ENCODE data around the gene PLCB1. TPM values are rescaled to one million over a fixed set of nuclear protein-coding genes. Genes with fewer than 3 reads are reported as not detected.

Gene PLCB1
- total RNA-seq, 1 donor from 2014 or later = 6.3 TPM

DNA sequence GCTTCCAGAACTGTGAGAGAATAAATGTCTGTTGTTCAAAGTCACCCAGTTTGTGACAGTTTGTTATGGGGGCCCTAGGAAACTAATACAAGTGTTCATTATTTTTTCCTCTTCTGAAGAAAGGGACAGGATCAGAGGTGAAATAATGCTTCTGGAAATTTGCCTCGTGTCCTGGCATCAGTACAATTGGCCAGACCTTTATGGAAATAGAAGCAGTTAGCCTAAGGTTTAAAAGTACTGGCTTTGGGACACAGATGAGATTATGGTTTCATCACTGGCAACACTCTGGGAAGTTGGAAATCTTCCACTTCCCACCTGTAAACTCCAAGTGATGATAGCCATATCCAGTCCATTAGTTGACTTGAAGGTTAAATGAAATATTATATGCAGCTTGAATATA is 88.7 kb downstream of the PLCB1 start:
- H3K9me3 ChIP-seq = no peaks in the 10 kb centered on the region
- no peak for DNase-seq
- intact Hi-C loops (cut with DNase I) = no loop called here
- no peak for ATAC-seq
- no peaks in the 10 kb centered on the region for H3K27me3 ChIP-seq (ENCODE audit: low read depth)
- H3K4me3 ChIP-seq = no peak overlapping the region
- no peak for TF ChIP-seq CTCF (IDR thresholded peaks at IDR 0.05)
- no peaks in the 10 kb centered on the region for H3K36me3 ChIP-seq
- H3K4me1 ChIP-seq = no peaks in the 10 kb centered on the region
- no peak overlapping the region for H3K27ac ChIP-seq

GRCh38 chr20:8221887-8222419 is 89.9 kb downstream of the PLCB1 start:
- Histone ChIP-seq H3K27me3 (ENCODE audit: low read depth) (no peaks in the 10 kb centered on the region), H3K9me3 (no peaks in the 10 kb centered on the region), H3K4me1 (no peaks in the 10 kb centered on the region), H3K27ac (no peak overlapping the region), H3K4me3 (no peak overlapping the region), H3K36me3 (no peaks in the 10 kb centered on the region)
- ATAC-seq (no peak), DNase-seq (no peak)
- intact Hi-C loops (cut with DNase I) = no loop called here
- no peak for TF ChIP-seq CTCF (IDR thresholded peaks at IDR 0.05)

GRCh38 chr20:8223091-8223870 is 91.2 kb downstream of the PLCB1 start:
- Histone ChIP-seq H3K36me3 (no peaks in the 10 kb centered on the region), H3K9me3 (no peaks in the 10 kb centered on the region), H3K27me3 (ENCODE audit: low read depth) (no peaks in the 10 kb centered on the region), H3K4me1 (no peaks in the 10 kb centered on the region), H3K4me3 (no peak overlapping the region), H3K27ac (no peak overlapping the region)
- DNase-seq = no peak
- TF ChIP-seq CTCF (IDR thresholded peaks at IDR 0.05) = no peak
- intact Hi-C loops (cut with DNase I) = no loop called here
- ATAC-seq = no peak

DNA sequence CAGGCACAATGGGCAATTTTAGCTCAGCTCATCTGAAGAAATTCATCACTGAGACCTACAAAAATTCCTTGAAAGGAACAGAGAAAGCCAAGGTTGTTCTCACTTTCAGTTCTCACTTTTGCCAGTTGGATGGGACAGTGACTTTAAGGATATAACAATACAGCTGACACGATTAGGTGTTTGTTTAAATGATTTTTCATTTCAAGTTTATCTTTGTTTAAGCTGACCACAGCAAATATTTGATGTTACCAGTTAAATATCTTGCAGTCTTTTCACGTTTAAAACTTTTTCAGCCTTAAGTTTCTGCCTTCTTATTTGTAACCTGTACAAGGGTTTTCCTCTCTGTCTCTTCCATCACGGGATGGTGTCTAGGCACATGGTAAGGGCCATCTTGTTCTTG is 93.6 kb downstream of the PLCB1 start:
- Histone ChIP-seq H3K27me3 (ENCODE audit: low read depth) (no peaks in the 10 kb centered on the region), H3K9me3 (no peaks in the 10 kb centered on the region), H3K4me3 (no peak overlapping the region), H3K36me3 (no peaks in the 10 kb centered on the region), H3K4me1 (no peaks in the 10 kb centered on the region), H3K27ac (no peak overlapping the region)
- TF ChIP-seq CTCF (IDR thresholded peaks at IDR 0.05) = no peak
- intact Hi-C loops (cut with DNase I) = no loop called here
- ATAC-seq = no peak
- no peak for DNase-seq

DNA sequence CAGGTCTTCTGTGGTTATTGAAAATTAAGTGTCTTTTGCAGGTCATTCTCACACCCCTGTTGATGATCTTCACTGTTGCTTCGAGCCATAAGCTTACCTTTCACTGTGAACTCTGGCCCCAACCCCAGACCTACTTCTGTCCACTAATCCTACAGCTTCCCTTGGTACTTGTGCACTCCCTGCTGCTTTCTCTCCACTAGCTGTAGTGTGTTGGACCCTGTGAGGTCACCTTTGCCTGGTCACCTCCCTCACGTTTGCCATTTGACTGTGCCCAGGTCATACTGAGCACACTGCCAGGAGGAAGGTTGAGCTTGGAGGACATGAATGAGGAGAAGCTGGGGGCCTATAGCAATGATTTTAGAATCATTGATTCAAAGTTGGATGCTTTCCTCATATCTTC is 94.0 kb downstream of the PLCB1 start:
- ATAC-seq (no peak), DNase-seq (no peak)
- H3K27me3 ChIP-seq (ENCODE audit: low read depth) = no peaks in the 10 kb centered on the region
- no peaks in the 10 kb centered on the region for H3K9me3 ChIP-seq
- no peak overlapping the region for H3K27ac ChIP-seq
- H3K4me1 ChIP-seq = no peaks in the 10 kb centered on the region
- no peaks in the 10 kb centered on the region for H3K36me3 ChIP-seq
- no peak overlapping the region for H3K4me3 ChIP-seq
- TF ChIP-seq CTCF (IDR thresholded peaks at IDR 0.05) = no peak
- intact Hi-C loops (cut with DNase I) = no loop called here
